ENCODE measurements around the gene ACYP2.

- TF ChIP-seq CTCF (IDR thresholded peaks at IDR 0.05) (no peak), POLR2A (IDR thresholded peaks at IDR 0.05) (no peak)
Measured at GRCh38 chr2:54353216-54353615, 237.8 kb downstream of the ACYP2 start.

All from right lobe of liver (tissue), 4 donors.